ENCODE data around the gene LTO1. TPM values are rescaled to one million over a fixed set of nuclear protein-coding genes. Genes with fewer than 3 reads are reported as not detected.

The LTO1 gene
- total and polyA plus RNA-seq, 4 donors = 12.4 to 27.5 (median 19.4) TPM

DNA sequence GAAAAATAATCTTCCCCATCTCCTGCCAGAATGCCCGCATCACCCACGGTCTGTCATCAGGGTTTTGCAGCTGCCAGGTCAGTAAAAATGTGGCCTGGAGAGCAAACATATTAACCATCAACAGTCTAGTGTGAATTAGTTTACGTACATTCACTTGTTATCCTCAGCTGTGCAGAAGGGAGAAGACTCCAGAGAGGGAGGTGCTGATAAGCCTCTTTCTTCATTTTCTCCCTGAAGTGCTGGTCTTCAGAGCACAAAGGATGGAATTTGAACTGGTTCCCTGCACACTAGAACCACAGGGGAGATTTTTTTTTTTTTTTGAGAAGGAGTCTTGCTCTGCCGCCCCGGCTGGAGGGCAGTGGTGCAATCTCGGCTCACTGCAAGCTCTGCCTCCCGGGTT, 20.4 kb upstream of the LTO1 start:
- ATAC-seq (ENCODE audit: insufficient read depth, low FRiP score) (no peak), DNase-seq (no peak)
- WGBS, 2 donors = 82 to 92% methylated on average over 7 of the region's 7 CpGs
- no peak overlapping the region for H3K27ac ChIP-seq (ENCODE audit: low read depth in 1 of 2, low read length in 1 of 2)
- no peaks in the 10 kb centered on the region for H3K27me3 ChIP-seq (ENCODE audit: control insufficient read depth in 3 of 3, insufficient read depth in 3 of 3, low read length in 2 of 3)
- H3K4me1 ChIP-seq (ENCODE audit: control insufficient read depth in 5 of 5, insufficient read depth in 5 of 5, low read length in 5 of 5) = peaks cover 0 to 5% (median 4%) of the 10 kb centered on the region in 5 donors
- H3K4me3 ChIP-seq = no peak overlapping the region
- H3K9me3 ChIP-seq (ENCODE audit: control insufficient read depth in 4 of 4, insufficient read depth in 3 of 4, low read length in 3 of 4) = peaks cover 0 to 2% (median 0%) of the 10 kb centered on the region in 4 donors
- TF ChIP-seq, protein P1, sequence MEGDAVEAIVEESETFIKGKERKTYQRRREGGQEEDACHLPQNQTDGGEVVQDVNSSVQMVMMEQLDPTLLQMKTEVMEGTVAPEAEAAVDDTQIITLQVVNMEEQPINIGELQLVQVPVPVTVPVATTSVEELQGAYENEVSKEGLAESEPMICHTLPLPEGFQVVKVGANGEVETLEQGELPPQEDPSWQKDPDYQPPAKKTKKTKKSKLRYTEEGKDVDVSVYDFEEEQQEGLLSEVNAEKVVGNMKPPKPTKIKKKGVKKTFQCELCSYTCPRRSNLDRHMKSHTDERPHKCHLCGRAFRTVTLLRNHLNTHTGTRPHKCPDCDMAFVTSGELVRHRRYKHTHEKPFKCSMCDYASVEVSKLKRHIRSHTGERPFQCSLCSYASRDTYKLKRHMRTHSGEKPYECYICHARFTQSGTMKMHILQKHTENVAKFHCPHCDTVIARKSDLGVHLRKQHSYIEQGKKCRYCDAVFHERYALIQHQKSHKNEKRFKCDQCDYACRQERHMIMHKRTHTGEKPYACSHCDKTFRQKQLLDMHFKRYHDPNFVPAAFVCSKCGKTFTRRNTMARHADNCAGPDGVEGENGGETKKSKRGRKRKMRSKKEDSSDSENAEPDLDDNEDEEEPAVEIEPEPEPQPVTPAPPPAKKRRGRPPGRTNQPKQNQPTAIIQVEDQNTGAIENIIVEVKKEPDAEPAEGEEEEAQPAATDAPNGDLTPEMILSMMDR (IDR thresholded peaks at IDR 0.05; ENCODE audit: control extremely low read depth, extremely low read depth) = no peak
- H3K36me3 ChIP-seq (ENCODE audit: control insufficient read depth in 4 of 4, insufficient read depth in 4 of 4, low read length in 4 of 4) = no peaks in the 10 kb centered on the region
- H3K9ac ChIP-seq (ENCODE audit: insufficient read depth in 1 of 2, low read length in 2 of 2) = no peak overlapping the region

DNA sequence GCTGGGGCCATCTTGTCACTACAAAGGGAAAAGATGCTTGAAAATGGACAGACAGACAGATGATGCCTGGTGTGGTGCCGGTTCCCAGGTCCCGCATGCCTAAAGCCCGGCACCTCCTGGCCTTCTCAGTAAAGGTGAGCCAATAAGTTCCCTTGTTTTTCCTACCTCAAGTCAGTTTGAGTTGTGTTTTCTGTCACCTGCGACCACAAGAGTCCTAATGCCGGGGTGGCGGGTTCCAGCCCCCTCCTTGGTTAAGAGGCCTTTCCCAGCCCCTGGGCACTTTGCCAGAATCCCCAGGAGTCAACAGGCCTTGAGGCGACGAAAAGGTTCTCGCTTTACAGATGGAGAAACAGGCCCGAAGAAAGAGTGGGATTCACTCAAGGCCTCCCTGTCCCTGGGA, 19.6 kb upstream of the LTO1 start:
- no peak for ATAC-seq (ENCODE audit: insufficient read depth, low FRiP score)
- DNase-seq = no peak
- Histone ChIP-seq H3K36me3 (ENCODE audit: control insufficient read depth in 4 of 4, insufficient read depth in 4 of 4, low read length in 4 of 4) (no peaks in the 10 kb centered on the region), H3K9me3 (ENCODE audit: control insufficient read depth in 4 of 4, insufficient read depth in 3 of 4, low read length in 3 of 4) (peaks cover 0 to 2% (median 0%) of the 10 kb centered on the region in 4 donors), H3K27me3 (ENCODE audit: control insufficient read depth in 3 of 3, insufficient read depth in 3 of 3, low read length in 2 of 3) (no peaks in the 10 kb centered on the region), H3K27ac (ENCODE audit: low read depth in 1 of 2, low read length in 1 of 2) (no peak overlapping the region), H3K4me3 (no peak overlapping the region), H3K9ac (ENCODE audit: insufficient read depth in 1 of 2, low read length in 2 of 2) (no peak overlapping the region), H3K4me1 (ENCODE audit: control insufficient read depth in 5 of 5, insufficient read depth in 5 of 5, low read length in 5 of 5) (peaks cover 0 to 4% (median 0%) of the 10 kb centered on the region in 5 donors)
- TF ChIP-seq, protein P1 (IDR thresholded peaks at IDR 0.05; ENCODE audit: control extremely low read depth, extremely low read depth) = no peak
- 78 to 83% methylated on average over 10 of the region's 10 CpGs for WGBS, 2 donors

DNA sequence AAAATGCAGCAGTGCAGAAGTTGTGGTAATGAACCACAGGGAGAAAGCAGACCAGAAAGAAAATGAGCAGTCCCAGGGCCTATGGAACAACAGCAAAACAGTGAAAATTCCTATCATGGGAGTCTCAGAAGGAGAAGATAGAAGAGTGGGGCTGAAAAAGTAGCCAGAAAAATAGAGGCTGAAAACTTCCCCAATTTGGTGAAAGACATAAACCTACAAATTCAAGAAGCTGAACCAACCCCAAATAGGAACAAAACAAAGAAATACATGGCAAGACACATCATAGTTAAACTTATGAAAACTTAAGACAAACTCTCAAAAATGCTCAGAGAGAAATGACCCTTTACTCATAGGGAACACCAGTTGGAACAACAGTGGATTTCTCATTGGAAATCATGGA, 17.3 kb upstream of the LTO1 start:
- no peak overlapping the region for H3K27ac ChIP-seq (ENCODE audit: low read depth in 1 of 2, low read length in 1 of 2)
- peaks cover 0 to 4% (median 0%) of the 10 kb centered on the region in 5 donors for H3K4me1 ChIP-seq (ENCODE audit: control insufficient read depth in 5 of 5, insufficient read depth in 5 of 5, low read length in 5 of 5)
- DNase-seq (no peak), ATAC-seq (ENCODE audit: insufficient read depth, low FRiP score) (no peak)
- H3K27me3 ChIP-seq (ENCODE audit: control insufficient read depth in 3 of 3, insufficient read depth in 3 of 3, low read length in 2 of 3) = peaks cover 0 to 3% (median 0%) of the 10 kb centered on the region in 3 donors
- H3K36me3 ChIP-seq (ENCODE audit: control insufficient read depth in 4 of 4, insufficient read depth in 4 of 4, low read length in 4 of 4) = no peaks in the 10 kb centered on the region
- peaks cover 0 to 2% (median under 1%) of the 10 kb centered on the region in 4 donors for H3K9me3 ChIP-seq (ENCODE audit: control insufficient read depth in 4 of 4, insufficient read depth in 3 of 4, low read length in 3 of 4)
- TF ChIP-seq, protein P1 (IDR thresholded peaks at IDR 0.05; ENCODE audit: control extremely low read depth, extremely low read depth) = no peak
- H3K4me3 ChIP-seq = no peak overlapping the region
- H3K9ac ChIP-seq (ENCODE audit: insufficient read depth in 1 of 2, low read length in 2 of 2) = no peak overlapping the region

DNA sequence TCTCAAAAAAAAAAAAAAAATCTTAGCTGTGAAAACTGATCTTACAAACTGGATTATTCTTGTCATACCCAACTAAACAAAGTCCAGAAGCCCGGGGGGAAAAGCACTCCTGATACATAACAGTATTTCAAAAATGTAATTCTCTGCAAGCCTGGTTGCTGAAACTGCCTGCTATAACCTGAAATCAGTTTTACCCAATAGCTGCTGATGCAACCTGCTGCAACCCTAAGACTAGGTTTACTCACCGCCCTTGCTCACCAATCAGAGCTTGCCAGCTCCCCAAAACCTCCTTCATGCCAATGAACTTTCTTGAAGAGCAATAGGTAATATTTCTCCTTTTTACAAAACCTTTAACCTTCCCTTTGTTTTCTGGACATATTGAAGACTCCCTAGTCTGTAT, 16.3 kb upstream of the LTO1 start:
- DNase-seq (no peak), ATAC-seq (ENCODE audit: insufficient read depth, low FRiP score) (no peak)
- Histone ChIP-seq H3K27me3 (ENCODE audit: control insufficient read depth in 3 of 3, insufficient read depth in 3 of 3, low read length in 2 of 3) (peaks cover 0 to 3% (median 0%) of the 10 kb centered on the region in 3 donors), H3K4me3 (no peak overlapping the region), H3K9ac (ENCODE audit: insufficient read depth in 1 of 2, low read length in 2 of 2) (no peak overlapping the region), H3K9me3 (ENCODE audit: control insufficient read depth in 4 of 4, insufficient read depth in 3 of 4, low read length in 3 of 4) (peaks cover 0 to 6% (median 1%) of the 10 kb centered on the region in 4 donors), H3K36me3 (ENCODE audit: control insufficient read depth in 4 of 4, insufficient read depth in 4 of 4, low read length in 4 of 4) (no peaks in the 10 kb centered on the region), H3K27ac (ENCODE audit: low read depth in 1 of 2, low read length in 1 of 2) (no peak overlapping the region), H3K4me1 (ENCODE audit: control insufficient read depth in 5 of 5, insufficient read depth in 5 of 5, low read length in 5 of 5) (peaks cover 0 to 4% (median 0%) of the 10 kb centered on the region in 5 donors)
- TF ChIP-seq, protein P1 (IDR thresholded peaks at IDR 0.05; ENCODE audit: control extremely low read depth, extremely low read depth) = no peak
- 87 to 88% methylated on average over 2 of the region's 2 CpGs for WGBS, 2 donors
